Panc1 (cell line): ENCODE data around the gene SHISAL1. TPM values are rescaled to one million over a fixed set of nuclear protein-coding genes. Genes with fewer than 3 reads are reported as not detected.

ENCODE experiments used
- ATAC-seq: fragments of 200-7000 bp; cut with Tn5 transposase; 2 replicates; pipeline ENCODE4 v1.9.1; 2020; ENCODE audit warnings: mild to moderate bottlenecking, moderate library complexity
- BruUV-seq: library from RNA; stranded (reverse); fragments of 400-500 nt; replicated peaks from 2 replicates; lab custom pipeline; 2021; lab: Mats Ljungman, UMichigan
- CTCF ChIA-PET: fragments of 300-600 bp; sonication (Branson Sonifier 250); formaldehyde crosslinking; loops from one replicate; lab custom pipeline; 2022; ENCODE audit warnings: antibody characterized with exemption; lab: Charles Lee
- POLR2A ChIA-PET: fragments of 300-600 bp; sonication (Branson Sonifier 250); formaldehyde crosslinking; loops from one replicate; lab custom pipeline; 2022; ENCODE audit warnings: antibody characterized with exemption; lab: Charles Lee
- DNase-seq: peaks from one replicate; pipeline ENCODE4 v3.0.0-alpha.2; 2010; ENCODE audit warnings: low read depth, low spot score
- H3K27ac ChIP-seq: 2 replicates; pipeline ENCODE4 v1.5.1; 2011; ENCODE audit warnings: mild to moderate bottlenecking, low read length, inconsistent platforms
- H3K27me3 ChIP-seq: fragments of 200-500 bp; sonication (Bioruptor generic); 2 replicates; pipeline ENCODE4 v1.6.0; 2014; ENCODE audit warnings: low read length, inconsistent platforms; ENCODE audit not compliant: control insufficient read depth, insufficient read depth
- H3K36me3 ChIP-seq: fragments of 200-500 bp; sonication (Bioruptor generic); 2 replicates; pipeline ENCODE4 v1.5.1; 2014; ENCODE audit warnings: inconsistent platforms, mild to moderate bottlenecking, low read length, moderate library complexity; ENCODE audit not compliant: control insufficient read depth, insufficient read depth
- H3K4me1 ChIP-seq: 2 replicates; pipeline ENCODE4 v1.5.1; 2011; ENCODE audit warnings: inconsistent platforms, mild to moderate bottlenecking, low read length, moderate library complexity; ENCODE audit not compliant: control insufficient read depth, insufficient read depth
- H3K4me3 ChIP-seq, 2 experiments: 2 replicates each; pipeline ENCODE4 v1.5.1; 2011 to 2012; ENCODE audit warnings: low read depth in 2 of 2, low read length in 2 of 2, mild to moderate bottlenecking in 2 of 2, inconsistent platforms in 1 of 2, moderate library complexity in 1 of 2
- H3K9me3 ChIP-seq: fragments of 200-500 bp; sonication (Bioruptor generic); 2 replicates; pipeline ENCODE4 v1.5.1; 2014; ENCODE audit warnings: low read depth, mild to moderate bottlenecking, inconsistent platforms, low read length, moderate library complexity; ENCODE audit not compliant: control insufficient read depth, insufficient read depth
- CTCF ChIP-seq: fragments of 450-650 bp; IDR thresholded peaks from 2 replicates; pipeline ENCODE4 v1.5.1; 2017; ENCODE audit warnings: mild to moderate bottlenecking
- POLR2AphosphoS5 ChIP-seq: IDR thresholded peaks from 2 replicates; pipeline ENCODE4 v1.6.1; 2012; ENCODE audit warnings: mild to moderate bottlenecking, low read depth, low read length, moderate library complexity
- REST ChIP-seq, 2 experiments: IDR thresholded peaks; 2 replicates each; pipeline ENCODE4 v1.6.1; 2011 to 2012; ENCODE audit warnings: low read depth in 2 of 2, control low read depth in 1 of 2, low read length in 1 of 2, mild to moderate bottlenecking in 1 of 2, moderate library complexity in 1 of 2; ENCODE audit not compliant: insufficient read depth in 1 of 2
- SIN3A ChIP-seq: IDR thresholded peaks from 2 replicates; pipeline ENCODE4 v1.6.1; 2012; ENCODE audit warnings: low read depth, mild to moderate bottlenecking, low read length, moderate library complexity, borderline replicate concordance; ENCODE audit not compliant: insufficient read depth
- TCF7L2 ChIP-seq: IDR thresholded peaks from 2 replicates; pipeline ENCODE4 v1.6.1; 2011; ENCODE audit warnings: mild to moderate bottlenecking, low read depth, low read length, inconsistent platforms
- in situ Hi-C: cut with HindIII; loops from 2 replicates; pipeline ENCODE4 v1.10.0; 2016; ENCODE audit warnings: low sequenced_read_pairs, low pct_unique_long_range_greater_than_20kb
- intact Hi-C: fragments of 100-400 bp; cut with micrococcal nuclease; formaldehyde crosslinking; loops from one replicate; pipeline ENCODE4 v1.10.0; 2022; ENCODE audit not compliant: unreplicated experiment
- total RNA-seq: library from RNA; stranded (reverse); gene quantifications from one replicate; pipeline ENCODE4 v1.2.1, GENCODE V29; 2021; ENCODE audit not compliant: unreplicated experiment

SHISAL1 gene
- total RNA-seq, 1 experiment from 2014 or later, result 1.2 TPM

- no peak overlapping the region for H3K27ac ChIP-seq
- ATAC-seq, result peak; percentile 36; the same call in 1 of the 2 replicates
- TF ChIP-seq TCF7L2 (no peak), POLR2AphosphoS5 (no peak), SIN3A (no peak), CTCF (no peak), REST (IDR thresholded peaks at IDR 0.05; ENCODE audit: insufficient read depth in 1 of 2, low read depth in 2 of 2, low read length in 1 of 2) (no peak)
- peaks cover 4% of the 10 kb centered on the region for H3K4me1 ChIP-seq
- H3K9me3 ChIP-seq, result no peaks in the 10 kb centered on the region
- in situ Hi-C loops (no loop called here), intact Hi-C loops (no loop called here)
- no peak for DNase-seq
- BruUV-seq, result no TSS peak
- no peaks in the 10 kb centered on the region for H3K36me3 ChIP-seq
- CTCF ChIA-PET, result no interaction called here
- H3K27me3 ChIP-seq, result peaks cover 2% of the 10 kb centered on the region; the same call in 1 of the 2 replicates
- no peak overlapping the region for H3K4me3 ChIP-seq
- POLR2A ChIA-PET, result no interaction called here
Observed at GRCh38 chr22:44336962-44337677, 24.4 kb upstream of the SHISAL1 start.

- H3K9me3 ChIP-seq, result no peaks in the 10 kb centered on the region
- no TSS peak for BruUV-seq
- no peaks in the 10 kb centered on the region for H3K36me3 ChIP-seq
- H3K4me3 ChIP-seq, result no peak overlapping the region
- CTCF ChIA-PET, result no interaction called here
- no peaks in the 10 kb centered on the region; the same call in none of the 2 replicates for H3K4me1 ChIP-seq
- ATAC-seq (peak; percentile 54), DNase-seq (no peak)
- in situ Hi-C loops, result no loop called here
- TF ChIP-seq REST (IDR thresholded peaks at IDR 0.05; ENCODE audit: insufficient read depth in 1 of 2, low read depth in 2 of 2, low read length in 1 of 2), result no peak
- no peak for TF ChIP-seq TCF7L2
- TF ChIP-seq CTCF, result no peak
- TF ChIP-seq SIN3A, result no peak
- no peak for TF ChIP-seq POLR2AphosphoS5
- no peak overlapping the region for H3K27ac ChIP-seq
- intact Hi-C loops, result no loop called here
- peaks cover 3% of the 10 kb centered on the region; the same call in 1 of the 2 replicates for H3K27me3 ChIP-seq
- POLR2A ChIA-PET, result no interaction called here
Observed at GRCh38 chr22:44335903-44336803, 23.4 kb upstream of the SHISAL1 start.
